Measurements from ENCODE around the gene HBA2. TPM values are rescaled to one million over a fixed set of nuclear protein-coding genes. Genes with fewer than 3 reads are reported as not detected.

Gene HBA2
- total and polyA plus RNA-seq, 9 of the 15 experiments (the other 6 are each of a cell fraction or from before 2014, with no cell fraction given), result 40.4 to 853 (median 286) TPM

- TF ChIP-seq CUX1 (CRISPR knock-in tag; IDR thresholded peaks at IDR 0.05), result 0 out of 2 replicates have a peak, but pooled peaks have one; percentile 44
- TF ChIP-seq HES1 (IDR thresholded peaks at IDR 0.05; ENCODE audit: low read depth), result no peak
- TF ChIP-seq MYBL2 (IDR thresholded peaks at IDR 0.05; ENCODE audit: low read depth), result no peak
- peak; percentile 73 for TF ChIP-seq MYBL2 (CRISPR knock-in tag; IDR thresholded peaks at IDR 0.05; ENCODE audit: borderline replicate concordance)
- TF ChIP-seq ZNF24 (IDR thresholded peaks at IDR 0.05), result 0 out of 2 replicates have a peak, but pooled peaks have one; percentile 45
- TF ChIP-seq THRAP3 (IDR thresholded peaks at IDR 0.05; ENCODE audit: borderline replicate concordance), result no peak
- TF ChIP-seq HDAC3 (IDR thresholded peaks at IDR 0.05; ENCODE audit: borderline replicate concordance, partially characterized antibody), result no peak
- no peak for TF ChIP-seq ELF1 (tag; IDR thresholded peaks at IDR 0.05)
- peak; percentile 42; the same call in 1 of the 2 replicates for TF ChIP-seq HDAC2 (IDR thresholded peaks at IDR 0.05)
- peak; percentile 95 for TF ChIP-seq ARID4B (CRISPR knock-in tag; IDR thresholded peaks at IDR 0.05)
- peak; percentile 93 for TF ChIP-seq MTA3 (IDR thresholded peaks at IDR 0.05; ENCODE audit: borderline replicate concordance)
- no peak for TF ChIP-seq CREB1 (IDR thresholded peaks at IDR 0.05)
- TF ChIP-seq CREB1 (CRISPR knock-in tag; IDR thresholded peaks at IDR 0.05), result peak; percentile 93
- TF ChIP-seq ZNF589 (CRISPR knock-in tag; IDR thresholded peaks at IDR 0.05; ENCODE audit: low read depth), result no peak
- TF ChIP-seq L3MBTL2 (IDR thresholded peaks at IDR 0.05), result peak; percentile 100
- peak in 1 of 2 experiments; percentile 80; a peak in 1 of 3 replicates for TF ChIP-seq CBX3 (IDR thresholded peaks at IDR 0.05; ENCODE audit: borderline replicate concordance in 1 of 2, low read length in 2 of 2)
- TF ChIP-seq CHD4 (IDR thresholded peaks at IDR 0.05; ENCODE audit: insufficient read depth, insufficient replicate concordance, low read depth, low read length, poor library complexity, severe bottlenecking), result no peak
These were observed 8.2 kb downstream of the HBA2 start (continued) for GRCh38 chr16:180681-181564.
